Neural progenitor cell (in vitro differentiated cells): ENCODE results near the gene CEACAM5.

Experiments
- CTCF ChIP-seq: fragments of 200-600 bp; sonication (generic); IDR thresholded peaks from 2 replicates; pipeline ENCODE4 v1.5.1; 2017; ENCODE audit warnings: antibody characterized with exemption, mild to moderate bottlenecking
- EZH2 ChIP-seq: fragments of 200-600 bp; sonication (generic); IDR thresholded peaks from 2 replicates; pipeline ENCODE4 v1.6.1; 2017; ENCODE audit warnings: antibody characterized with exemption, mild to moderate bottlenecking, moderate library complexity

GRCh38 chr19:41696402-41697197, 11.8 kb upstream of the CEACAM5 start:
- no peak for TF ChIP-seq CTCF
- no peak for TF ChIP-seq EZH2
